Muscle layer of colon (tissue), 2 donors: ENCODE results near the gene HDDC2.

Source experiments
- H3K27ac ChIP-seq: one replicate; pipeline ENCODE4 v1.7.0; 2013; ENCODE audit warnings: low read depth, mild to moderate bottlenecking, low read length, moderate library complexity
- H3K27me3 ChIP-seq, 2 donors: one replicate each; pipeline ENCODE4 v1.7.0; 2013; ENCODE audit warnings: low read length in 2 of 2, mild to moderate bottlenecking in 2 of 2; ENCODE audit not compliant: insufficient read depth in 2 of 2, control insufficient read depth in 1 of 2
- H3K36me3 ChIP-seq: one replicate; pipeline ENCODE4 v1.7.0; 2013; ENCODE audit warnings: mild to moderate bottlenecking, low read length; ENCODE audit not compliant: insufficient read depth
- H3K4me1 ChIP-seq: one replicate; pipeline ENCODE4 v1.7.0; 2013; ENCODE audit warnings: mild to moderate bottlenecking, low read length; ENCODE audit not compliant: insufficient read depth
- H3K4me3 ChIP-seq, 2 donors: one replicate each; pipeline ENCODE4 v1.7.0; 2013; ENCODE audit warnings: low read length in 2 of 2, low read depth in 1 of 2, mild to moderate bottlenecking in 1 of 2, moderate library complexity in 1 of 2
- H3K9ac ChIP-seq: one replicate; pipeline ENCODE4 v1.7.0; 2013; ENCODE audit warnings: low read length
- H3K9me3 ChIP-seq: one replicate; pipeline ENCODE4 v1.7.0; 2013; ENCODE audit warnings: mild to moderate bottlenecking, low read length
- donor health status: abdominal sarcoma.
- donor health status: Adenocarcinoma of cecum.

Gene HDDC2

GRCh38 chr6:125325586-125325985 is 23.8 kb upstream of the HDDC2 start:
- no peaks in the 10 kb centered on the region for H3K36me3 ChIP-seq
- H3K4me1 ChIP-seq: no peaks in the 10 kb centered on the region
- no peak overlapping the region for H3K9ac ChIP-seq
- H3K27ac ChIP-seq: no peak overlapping the region
- no peaks in the 10 kb centered on the region for H3K9me3 ChIP-seq
- no peaks in the 10 kb centered on the region for H3K27me3 ChIP-seq
- H3K4me3 ChIP-seq: no peak overlapping the region

- no peaks in the 10 kb centered on the region for H3K4me1 ChIP-seq
- H3K4me3 ChIP-seq: no peak overlapping the region
- no peaks in the 10 kb centered on the region for H3K36me3 ChIP-seq
- no peak overlapping the region for H3K9ac ChIP-seq
- no peak overlapping the region for H3K27ac ChIP-seq
- H3K9me3 ChIP-seq: no peaks in the 10 kb centered on the region
- no peaks in the 10 kb centered on the region for H3K27me3 ChIP-seq
Observed at GRCh38 chr6:125323376-125323775, 21.6 kb upstream of the HDDC2 start.

- H3K9me3 ChIP-seq: no peaks in the 10 kb centered on the region
- H3K27me3 ChIP-seq: no peaks in the 10 kb centered on the region
- no peak overlapping the region for H3K27ac ChIP-seq
- H3K9ac ChIP-seq: no peak overlapping the region
- no peak overlapping the region for H3K4me3 ChIP-seq
- H3K36me3 ChIP-seq: no peaks in the 10 kb centered on the region
- no peaks in the 10 kb centered on the region for H3K4me1 ChIP-seq
Observed at GRCh38 chr6:125316621-125317020, 14.9 kb upstream of the HDDC2 start.

- Histone ChIP-seq H3K4me3 (no peak overlapping the region), H3K36me3 (no peaks in the 10 kb centered on the region), H3K9me3 (no peaks in the 10 kb centered on the region), H3K27ac (no peak overlapping the region), H3K9ac (no peak overlapping the region), H3K4me1 (no peaks in the 10 kb centered on the region), H3K27me3 (no peaks in the 10 kb centered on the region)
Observed at GRCh38 chr6:125315548-125315947, 13.8 kb upstream of the HDDC2 start.

- Histone ChIP-seq H3K9ac (no peak overlapping the region), H3K4me3 (no peak overlapping the region), H3K9me3 (no peaks in the 10 kb centered on the region), H3K4me1 (no peaks in the 10 kb centered on the region), H3K36me3 (no peaks in the 10 kb centered on the region), H3K27ac (no peak overlapping the region), H3K27me3 (no peaks in the 10 kb centered on the region)
Observed at GRCh38 chr6:125314009-125314581, 12.3 kb upstream of the HDDC2 start.

- no peak overlapping the region for H3K27ac ChIP-seq
- no peaks in the 10 kb centered on the region for H3K4me1 ChIP-seq
- no peak overlapping the region for H3K9ac ChIP-seq
- H3K4me3 ChIP-seq: no peak overlapping the region
- H3K27me3 ChIP-seq: no peaks in the 10 kb centered on the region
- no peaks in the 10 kb centered on the region for H3K9me3 ChIP-seq
- no peaks in the 10 kb centered on the region for H3K36me3 ChIP-seq
Observed at GRCh38 chr6:125312950-125313349, 11.2 kb upstream of the HDDC2 start.

GRCh38 chr6:125312478-125312877 is 10.7 kb upstream of the HDDC2 start:
- no peak overlapping the region for H3K9ac ChIP-seq
- H3K27me3 ChIP-seq: no peaks in the 10 kb centered on the region
- no peaks in the 10 kb centered on the region for H3K36me3 ChIP-seq
- no peaks in the 10 kb centered on the region for H3K4me1 ChIP-seq
- no peak overlapping the region for H3K27ac ChIP-seq
- no peak overlapping the region for H3K4me3 ChIP-seq
- no peaks in the 10 kb centered on the region for H3K9me3 ChIP-seq

- no peak overlapping the region for H3K27ac ChIP-seq
- H3K4me1 ChIP-seq: no peaks in the 10 kb centered on the region
- no peak overlapping the region for H3K4me3 ChIP-seq
- H3K9me3 ChIP-seq: no peaks in the 10 kb centered on the region
- no peaks in the 10 kb centered on the region for H3K36me3 ChIP-seq
- H3K27me3 ChIP-seq: no peaks in the 10 kb centered on the region
- no peak overlapping the region for H3K9ac ChIP-seq
Observed at GRCh38 chr6:125310994-125311649, 9.4 kb upstream of the HDDC2 start.

- Histone ChIP-seq H3K9ac (no peak overlapping the region), H3K4me3 (no peak overlapping the region)
Observed at GRCh38 chr6:125307964-125308615, 6.3 kb upstream of the HDDC2 start.

GRCh38 chr6:125307150-125307838 is 5.5 kb upstream of the HDDC2 start:
- no peaks in the 10 kb centered on the region for H3K9me3 ChIP-seq
- no peak overlapping the region for H3K27ac ChIP-seq
- no peaks in the 10 kb centered on the region for H3K4me1 ChIP-seq
- no peak overlapping the region for H3K9ac ChIP-seq
- H3K36me3 ChIP-seq: no peaks in the 10 kb centered on the region
- H3K27me3 ChIP-seq: no peaks in the 10 kb centered on the region
- no peak overlapping the region for H3K4me3 ChIP-seq

More at GRCh38 chr6:125307964-125308615, 6.3 kb upstream of the HDDC2 start:
- Histone ChIP-seq H3K36me3 (no peaks in the 10 kb centered on the region), H3K27me3 (no peaks in the 10 kb centered on the region), H3K27ac (no peak overlapping the region), H3K9me3 (no peaks in the 10 kb centered on the region), H3K4me1 (no peaks in the 10 kb centered on the region)

GRCh38 chr6:125306756-125307149 is 5.0 kb upstream of the HDDC2 start:
- no peak overlapping the region for H3K4me3 ChIP-seq
- H3K27me3 ChIP-seq: no peaks in the 10 kb centered on the region
- no peak overlapping the region for H3K9ac ChIP-seq
- no peaks in the 10 kb centered on the region for H3K4me1 ChIP-seq
- H3K9me3 ChIP-seq: no peaks in the 10 kb centered on the region
- H3K36me3 ChIP-seq: no peaks in the 10 kb centered on the region
- H3K27ac ChIP-seq: no peak overlapping the region
